GM13976 (cell line): ENCODE measurements around the gene CTSC.

Experiments
- DNase-seq: peaks from one replicate; pipeline ENCODE4 v3.0.0; 2012; ENCODE audit warnings: low spot score
- in situ Hi-C: fragments of 300-500 bp; cut with MboI; formaldehyde crosslinking; loops from one replicate; pipeline ENCODE4 v1.12.0; 2022; ENCODE audit warnings: low sequenced_read_pairs, mixed read lengths, inconsistent platforms; ENCODE audit not compliant: unreplicated experiment
- TF ChIP-seq, protein P1 (sequence below): IDR thresholded peaks from 2 replicates; pipeline ENCODE4 v1.5.1; 2012; ENCODE audit warnings: borderline replicate concordance, mild to moderate bottlenecking; ENCODE audit not compliant: insufficient read depth; ENCODE audit errors: extremely low read depth, missing control alignments, control extremely low read depth

Gene CTSC

DNA sequence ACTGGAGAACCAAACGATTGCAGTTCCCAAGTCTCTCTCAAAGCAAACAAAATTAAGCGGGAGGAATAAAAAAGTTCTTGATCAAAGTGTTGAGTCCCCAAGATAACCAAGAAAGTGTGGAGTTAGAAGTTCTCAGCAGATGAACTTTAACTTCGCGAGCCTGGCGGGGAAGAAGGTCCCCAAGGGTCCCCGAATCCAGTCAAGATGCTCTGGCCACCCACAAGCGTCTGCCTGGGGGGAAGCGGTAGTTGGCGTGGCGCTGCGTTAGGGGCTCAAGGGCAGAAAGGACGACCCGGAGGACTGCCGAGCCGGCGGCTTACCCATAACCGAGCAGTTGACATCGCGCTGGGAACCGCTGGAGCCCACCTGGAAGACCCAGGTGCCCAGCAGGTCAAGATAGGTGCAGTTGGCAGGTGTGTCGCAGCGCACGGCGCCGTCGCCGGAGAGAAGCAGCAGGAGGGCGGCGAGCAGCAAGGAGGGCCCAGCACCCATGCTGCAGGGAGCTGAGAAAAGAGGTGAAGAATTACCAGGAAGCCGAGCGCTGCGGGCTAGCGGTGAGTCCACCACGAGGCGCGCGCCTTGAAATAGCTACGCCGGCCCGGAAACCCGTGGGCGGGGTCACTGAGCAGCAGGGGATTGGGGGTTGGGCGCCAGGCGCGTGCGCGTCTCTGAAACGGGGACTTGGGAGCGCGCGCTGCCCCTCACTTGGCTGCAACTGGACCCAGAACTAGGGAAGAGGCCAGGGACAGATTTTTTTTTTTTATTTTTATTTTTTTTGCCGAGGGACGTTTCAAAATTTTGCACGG is at the start of gene CTSC:
Gene CTSC, minus strand, starts transcription at position 556 of the 806 bp plus-strand sequence. Its CDS starts 64 bp downstream, at position 492.
- TF ChIP-seq, protein P1, sequence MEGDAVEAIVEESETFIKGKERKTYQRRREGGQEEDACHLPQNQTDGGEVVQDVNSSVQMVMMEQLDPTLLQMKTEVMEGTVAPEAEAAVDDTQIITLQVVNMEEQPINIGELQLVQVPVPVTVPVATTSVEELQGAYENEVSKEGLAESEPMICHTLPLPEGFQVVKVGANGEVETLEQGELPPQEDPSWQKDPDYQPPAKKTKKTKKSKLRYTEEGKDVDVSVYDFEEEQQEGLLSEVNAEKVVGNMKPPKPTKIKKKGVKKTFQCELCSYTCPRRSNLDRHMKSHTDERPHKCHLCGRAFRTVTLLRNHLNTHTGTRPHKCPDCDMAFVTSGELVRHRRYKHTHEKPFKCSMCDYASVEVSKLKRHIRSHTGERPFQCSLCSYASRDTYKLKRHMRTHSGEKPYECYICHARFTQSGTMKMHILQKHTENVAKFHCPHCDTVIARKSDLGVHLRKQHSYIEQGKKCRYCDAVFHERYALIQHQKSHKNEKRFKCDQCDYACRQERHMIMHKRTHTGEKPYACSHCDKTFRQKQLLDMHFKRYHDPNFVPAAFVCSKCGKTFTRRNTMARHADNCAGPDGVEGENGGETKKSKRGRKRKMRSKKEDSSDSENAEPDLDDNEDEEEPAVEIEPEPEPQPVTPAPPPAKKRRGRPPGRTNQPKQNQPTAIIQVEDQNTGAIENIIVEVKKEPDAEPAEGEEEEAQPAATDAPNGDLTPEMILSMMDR, result no peak
- in situ Hi-C loops, result no loop called here
- DNase-seq, result peak; percentile 92

DNA sequence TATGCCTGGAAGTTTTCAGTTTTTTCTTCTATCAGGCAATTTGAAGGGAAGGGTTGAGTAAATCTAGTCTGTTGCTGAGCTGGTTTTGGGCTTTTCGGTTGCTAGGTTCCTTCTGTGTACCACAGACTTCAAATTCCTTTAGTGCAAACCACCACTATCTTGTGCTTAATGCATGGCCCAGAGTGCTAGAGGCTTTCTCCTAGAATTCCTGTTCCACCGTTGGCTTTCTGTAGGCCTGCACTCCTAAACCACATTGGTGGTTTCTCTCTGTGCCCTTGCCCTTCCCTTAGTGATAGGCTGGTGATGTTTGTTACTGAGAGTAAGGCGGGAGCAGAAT is 47.1 kb upstream of the CTSC start:
- in situ Hi-C loops, result no loop called here
- TF ChIP-seq, protein P1, result no peak
- DNase-seq, result no peak

DNA sequence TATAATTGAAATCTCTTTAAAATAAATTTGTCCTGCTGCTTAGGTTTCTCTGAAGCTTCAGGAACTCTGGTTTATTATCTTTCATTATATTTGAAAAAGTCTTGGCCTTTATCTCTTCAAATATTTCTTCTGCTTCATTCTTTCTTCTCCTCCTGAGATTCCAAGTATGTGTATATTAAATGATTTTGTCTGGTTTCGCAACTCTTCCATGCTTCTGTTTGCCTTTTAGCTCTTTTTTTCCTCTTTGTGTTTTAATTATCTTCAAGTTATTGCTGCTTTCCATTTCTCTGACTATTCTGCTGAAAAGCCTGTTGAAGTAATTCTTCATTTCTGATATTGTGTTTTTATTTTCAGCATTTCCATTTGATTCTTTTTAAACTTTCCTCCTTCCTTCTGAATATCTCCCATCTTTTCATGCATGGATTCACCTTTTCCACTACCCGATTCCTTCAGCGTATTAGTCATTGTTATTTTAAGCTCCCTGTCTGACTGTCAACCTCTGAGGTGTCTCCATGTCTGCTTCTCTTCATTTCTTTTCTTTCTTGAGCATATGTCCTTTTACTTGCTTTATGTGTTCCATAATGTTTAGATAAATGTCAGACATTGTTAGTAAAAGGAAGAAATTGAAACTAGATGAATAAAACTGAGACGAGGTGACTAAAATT is 46.6 kb upstream of the CTSC start:
- no peak for DNase-seq
- TF ChIP-seq, protein P1, result no peak
- in situ Hi-C loops, result no loop called here

DNA sequence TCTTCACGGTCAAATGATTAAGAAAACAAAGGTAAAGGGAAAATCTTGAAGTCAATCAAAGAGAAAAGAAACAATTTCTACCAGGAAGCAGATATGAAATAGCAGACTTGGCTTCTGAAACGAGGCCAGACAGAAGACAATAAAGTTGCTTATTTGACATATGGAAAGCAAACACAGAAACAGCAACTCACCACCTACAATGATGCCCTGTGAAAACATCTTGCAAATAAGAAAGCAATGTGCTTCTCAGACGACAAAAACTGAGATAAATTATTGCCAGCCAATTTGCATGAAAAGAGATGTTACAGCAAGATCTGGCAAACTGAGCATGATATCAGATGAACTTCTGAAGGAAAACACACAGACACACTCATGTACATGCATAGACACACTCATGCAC is 45.9 kb upstream of the CTSC start:
- in situ Hi-C loops, result no loop called here
- TF ChIP-seq, protein P1, result no peak
- no peak for DNase-seq

DNA sequence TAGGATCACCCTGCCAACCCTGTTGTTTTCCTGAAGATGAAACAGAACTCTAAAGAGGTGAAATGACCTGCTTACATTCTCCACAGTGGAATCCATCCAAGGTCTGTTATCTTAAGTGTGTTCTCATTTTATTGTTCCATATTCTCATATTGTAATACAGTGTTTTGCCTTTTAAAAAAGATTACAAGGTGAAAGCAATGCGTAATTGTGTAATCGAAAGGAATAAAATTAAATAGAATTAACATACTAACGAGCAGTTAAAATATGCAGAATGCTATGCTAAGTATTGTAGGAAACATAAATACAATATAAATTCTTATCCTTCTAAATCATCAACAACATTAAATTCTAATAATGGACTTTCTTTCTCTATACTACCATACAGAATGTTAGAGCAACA is 41.6 kb upstream of the CTSC start:
- in situ Hi-C loops, result no loop called here
- TF ChIP-seq, protein P1, result no peak
- no peak for DNase-seq

DNA sequence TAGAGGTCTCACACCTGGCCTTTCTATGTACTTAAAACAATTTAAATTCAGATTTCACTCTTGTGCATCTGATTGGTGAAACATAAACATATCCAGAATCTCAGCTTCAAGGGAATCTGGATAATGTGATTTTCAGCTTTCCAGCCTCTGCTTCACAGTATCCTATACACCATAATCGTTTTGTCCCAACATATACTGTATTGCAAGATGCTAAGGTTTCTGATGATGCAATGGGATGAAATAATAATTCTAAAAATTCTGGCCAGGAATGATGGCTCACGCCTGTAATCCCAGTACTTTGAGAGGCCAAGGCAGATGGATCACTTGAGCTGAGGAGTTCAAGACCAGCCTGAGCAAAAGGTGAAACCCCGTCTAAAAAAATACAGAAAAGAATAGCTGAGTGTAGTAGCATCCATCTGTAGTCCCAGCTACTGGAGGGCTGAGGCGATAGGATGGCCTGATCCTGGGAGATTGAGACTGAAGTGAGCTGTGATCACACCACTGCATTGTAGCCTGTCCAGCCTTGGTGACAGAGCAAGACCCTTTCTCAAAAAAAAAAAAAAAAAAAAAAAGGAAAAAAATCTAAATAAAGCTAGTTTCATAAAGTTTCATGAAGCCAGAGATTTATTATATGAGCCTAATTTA is 41.0 kb upstream of the CTSC start:
- in situ Hi-C loops, result no loop called here
- TF ChIP-seq, protein P1, result no peak
- DNase-seq, result no peak
